Bronchial epithelial cell (primary cell): Measurements from ENCODE around the gene SETMAR. TPM values are rescaled to one million over a fixed set of nuclear protein-coding genes. Genes with fewer than 3 reads are reported as not detected.
A peak's percentile ranks its signal among the peaks of the same experiment; 100 is the strongest.

Experiments used
- DNase-seq: peaks from one replicate; pipeline ENCODE4 v3.0.0-alpha.2; 2010; ENCODE audit warnings: low read depth
- FAIRE-seq: peaks from 2 replicates; lab custom pipeline; 2011; peaks lifted over from hg19 to GRCh38; lab: Jason Lieb, UNC
- H3K27me3 ChIP-seq: 2 replicates; pipeline ENCODE4 v1.5.1; 2011; ENCODE audit warnings: low read length; ENCODE audit not compliant: control insufficient read depth, insufficient read depth
- H3K36me3 ChIP-seq: 2 replicates; pipeline ENCODE4 v1.5.1; 2011; ENCODE audit warnings: low read length; ENCODE audit not compliant: control insufficient read depth, insufficient read depth
- H3K4me3 ChIP-seq: 2 replicates; pipeline ENCODE4 v1.5.1; 2011; ENCODE audit warnings: mild to moderate bottlenecking, low read depth, low read length, control low read depth
- CTCF ChIP-seq: IDR thresholded peaks from 2 replicates; pipeline ENCODE4 v1.5.1; 2011; ENCODE audit warnings: mild to moderate bottlenecking, moderate library complexity, low read length, control low read depth, inconsistent platforms; ENCODE audit not compliant: insufficient read depth, severe bottlenecking
- total RNA-seq: library from RNA; depleted of rRNA; stranded (reverse); fragments of >200 nt; gene quantifications from 2 replicates; pipeline ENCODE4 v1.2.1, GENCODE V29; 2014

Gene SETMAR
- total RNA-seq, 1 donor from 2014 or later = 5.0 TPM

DNA sequence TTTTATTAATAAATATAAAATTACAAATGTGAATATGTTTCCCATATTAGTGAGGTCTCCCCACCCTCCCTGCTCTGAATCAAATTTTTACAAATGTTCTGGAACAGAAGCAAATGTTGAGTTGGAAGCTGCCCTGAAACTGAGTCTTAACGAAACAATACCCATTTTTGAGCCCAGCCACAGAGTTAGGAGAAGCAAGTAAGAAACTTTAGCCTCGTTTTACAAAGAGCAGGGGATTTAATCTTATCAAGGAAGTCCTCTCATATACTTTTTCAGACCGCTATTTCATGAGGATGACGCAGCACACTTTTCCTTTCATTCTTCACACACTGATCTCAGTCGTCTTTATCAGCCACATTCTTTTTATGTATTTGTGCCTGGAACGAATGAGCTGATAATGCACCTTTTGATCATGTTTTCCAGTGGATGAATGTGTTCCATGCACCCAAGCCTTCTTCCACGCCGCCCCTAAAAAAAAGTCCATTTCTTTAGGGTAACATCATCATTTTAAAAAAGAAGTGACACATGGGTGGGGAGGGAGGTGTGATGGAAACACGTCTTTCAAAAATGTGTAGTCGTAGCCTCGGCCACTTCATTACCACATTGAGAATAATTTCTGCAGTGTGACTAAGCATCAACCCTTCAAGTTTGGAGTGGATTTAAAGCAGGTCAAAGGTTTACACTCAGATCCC lies 48.1 kb downstream of the SETMAR start:
- no peak for TF ChIP-seq CTCF
- Histone ChIP-seq H3K4me3 (no peak overlapping the region), H3K36me3 (no peaks in the 10 kb centered on the region), H3K27me3 (no peaks in the 10 kb centered on the region)
- DNase-seq = peak; percentile 9
- no peak for FAIRE-seq

DNA sequence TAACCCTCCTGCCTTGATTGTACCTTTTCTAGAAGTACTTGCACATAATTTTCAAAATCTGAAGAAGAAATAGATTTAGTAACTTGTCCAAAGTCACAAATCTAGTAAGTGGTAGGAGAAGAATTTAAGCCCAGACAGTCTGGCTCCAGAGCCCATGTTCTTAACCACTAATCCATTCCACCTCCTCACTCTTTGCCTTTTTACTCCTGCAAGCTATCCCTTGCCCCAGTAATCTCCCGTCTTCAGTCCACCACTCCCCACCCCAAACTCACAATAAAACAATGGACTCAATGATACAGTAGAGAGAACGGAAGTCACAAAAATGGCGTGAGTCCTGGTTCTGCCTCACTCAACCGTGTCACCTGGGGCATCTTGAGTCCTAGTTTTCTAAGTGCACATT lies 48.7 kb downstream of the SETMAR start:
- H3K4me3 ChIP-seq = no peak overlapping the region
- DNase-seq = no peak
- H3K27me3 ChIP-seq = no peaks in the 10 kb centered on the region
- H3K36me3 ChIP-seq = no peaks in the 10 kb centered on the region
- FAIRE-seq = no peak
- TF ChIP-seq CTCF = no peak

GRCh38 chr3:4355401-4356219 lies 52.4 kb downstream of the SETMAR start:
- H3K36me3 ChIP-seq = no peaks in the 10 kb centered on the region
- H3K27me3 ChIP-seq = no peaks in the 10 kb centered on the region
- no peak for DNase-seq
- H3K4me3 ChIP-seq = no peak overlapping the region
- no peak for TF ChIP-seq CTCF
- FAIRE-seq = no peak

- DNase-seq = no peak
- H3K4me3 ChIP-seq = no peak overlapping the region
- no peaks in the 10 kb centered on the region for H3K36me3 ChIP-seq
- FAIRE-seq = no peak
- TF ChIP-seq CTCF = no peak
- H3K27me3 ChIP-seq = no peaks in the 10 kb centered on the region
Measured at GRCh38 chr3:4356220-4356540, 53.0 kb downstream of the SETMAR start.

- no peak for TF ChIP-seq CTCF
- Histone ChIP-seq H3K4me3 (no peak overlapping the region), H3K36me3 (peaks cover 2% of the 10 kb centered on the region), H3K27me3 (no peaks in the 10 kb centered on the region)
- no peak for FAIRE-seq
- no peak for DNase-seq
Measured at GRCh38 chr3:4356546-4357410, 53.6 kb downstream of the SETMAR start.
